Suppressor macrophage treated with lipopolysaccharide for 1 hour (primary cell): ENCODE data around the gene CCDC141.
"Not testable (repeated sequence)": the region's sequence is repeated elsewhere in the genome, so short reads cannot be mapped to it uniquely, and the experiment has no call there.

Source experiments
- DNase-seq, 3 donors: peaks; one replicate each; pipeline ENCODE4 v3.0.0-alpha.2; 2020 to 2022

CCDC141 gene

GRCh38 chr2:179037807-179038206, 12.1 kb downstream of the CCDC141 start:
- DNase-seq = no peak

- DNase-seq = peak in 1 of 3 donors; percentile 44
These were observed 13.5 kb downstream of the CCDC141 start for GRCh38 chr2:179036353-179036905.

- no peak for DNase-seq
These were observed 18.1 kb downstream of the CCDC141 start for GRCh38 chr2:179031731-179032408.

- peak; percentile 12 to 40 (median 26) for DNase-seq
These were observed 25.5 kb downstream of the CCDC141 start for GRCh38 chr2:179024445-179024844.

DNA sequence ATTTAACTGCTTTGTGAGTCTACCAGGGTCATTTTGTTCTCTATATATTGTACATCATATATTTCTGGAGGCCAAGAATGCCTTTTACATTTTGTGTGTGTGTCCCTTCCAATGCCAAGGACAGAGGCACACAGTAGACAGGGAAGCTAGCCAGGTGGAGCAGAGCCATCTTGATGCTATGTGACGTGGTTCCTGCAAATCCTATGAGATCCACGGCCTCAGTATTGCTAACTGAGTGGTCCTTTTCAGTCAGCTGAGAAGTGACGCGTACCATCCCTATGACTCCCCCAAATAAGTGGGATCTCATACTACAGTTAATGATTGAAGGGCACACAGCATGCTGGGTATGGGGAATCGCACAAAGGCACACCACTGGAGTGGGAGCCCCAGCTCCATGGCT, 27.3 kb downstream of the CCDC141 start:
- DNase-seq = no peak

DNA sequence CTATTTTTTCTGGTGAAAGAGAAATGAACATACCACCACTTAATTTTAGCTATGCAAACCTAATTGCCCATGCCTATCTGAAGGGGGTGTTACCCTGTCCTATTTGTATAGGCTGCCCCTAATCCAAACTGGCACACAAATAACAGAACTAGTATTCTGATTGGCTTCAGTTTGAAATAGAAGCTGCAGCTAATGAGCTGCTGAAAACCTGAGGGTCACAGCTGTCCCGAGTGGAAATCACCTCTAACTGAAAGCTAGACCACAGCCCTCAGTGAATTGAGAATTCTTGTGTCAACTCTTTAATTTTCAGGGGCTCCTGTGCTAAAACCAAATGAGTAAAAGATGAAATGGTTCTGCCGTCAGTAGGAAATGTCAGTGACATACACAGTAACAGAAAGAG, 28.7 kb downstream of the CCDC141 start:
- DNase-seq = no peak

GRCh38 chr2:179020156-179020750, 29.7 kb downstream of the CCDC141 start:
- DNase-seq = peak in 2 of 3 donors; percentile 28 to 32

- no peak for DNase-seq
These were observed 30.7 kb downstream of the CCDC141 start for GRCh38 chr2:179019260-179019659.

- DNase-seq = no peak
These were observed 32.1 kb downstream of the CCDC141 start for GRCh38 chr2:179017773-179018357.

GRCh38 chr2:179014189-179014588, 35.7 kb downstream of the CCDC141 start:
- DNase-seq = not testable (repeated sequence)

- no peak for DNase-seq
These were observed 44.0 kb downstream of the CCDC141 start for GRCh38 chr2:179005976-179006375.

- DNase-seq = no peak
These were observed 50.5 kb downstream of the CCDC141 start for GRCh38 chr2:178999476-178999875.

DNA sequence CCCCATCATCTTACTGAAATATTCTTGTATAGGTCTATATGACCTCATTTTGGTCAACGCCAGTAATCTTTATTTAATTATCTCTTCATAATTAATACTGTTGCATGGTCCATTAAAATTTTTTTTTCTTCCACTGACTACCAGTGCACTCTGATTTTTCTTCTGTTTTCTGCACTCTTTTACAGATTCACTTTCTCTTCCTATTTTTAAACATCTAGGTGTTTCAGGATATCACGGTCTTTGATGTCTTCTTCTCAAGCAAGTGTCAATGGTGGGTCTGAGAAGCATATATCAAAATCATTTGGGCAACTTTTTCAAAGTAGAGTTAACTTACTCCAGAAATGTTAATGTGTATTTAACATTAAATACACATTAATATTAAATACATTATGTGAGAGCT, 51.4 kb downstream of the CCDC141 start:
- DNase-seq = no peak

DNA sequence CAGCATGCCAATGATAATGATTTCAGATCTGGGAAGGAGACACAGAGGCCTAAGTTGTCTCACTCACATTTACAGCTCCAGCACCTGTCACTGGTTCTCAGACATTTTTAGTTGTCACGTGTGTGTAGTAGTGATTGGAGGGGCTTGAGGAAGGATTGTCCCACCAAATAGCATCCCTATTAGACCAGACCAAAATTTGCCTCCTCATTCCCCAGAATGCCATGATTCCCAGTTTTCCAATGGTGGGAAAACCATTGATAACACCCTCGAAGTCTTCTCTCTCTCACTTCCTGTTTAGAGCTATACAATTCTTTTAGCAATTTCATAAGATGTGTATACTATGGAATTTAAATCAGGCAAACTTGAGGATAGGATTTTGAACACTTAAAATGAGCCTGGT, 52.5 kb downstream of the CCDC141 start:
- DNase-seq = no peak

- no peak for DNase-seq
These were observed 52.9 kb downstream of the CCDC141 start for GRCh38 chr2:178997067-178997466.

DNA sequence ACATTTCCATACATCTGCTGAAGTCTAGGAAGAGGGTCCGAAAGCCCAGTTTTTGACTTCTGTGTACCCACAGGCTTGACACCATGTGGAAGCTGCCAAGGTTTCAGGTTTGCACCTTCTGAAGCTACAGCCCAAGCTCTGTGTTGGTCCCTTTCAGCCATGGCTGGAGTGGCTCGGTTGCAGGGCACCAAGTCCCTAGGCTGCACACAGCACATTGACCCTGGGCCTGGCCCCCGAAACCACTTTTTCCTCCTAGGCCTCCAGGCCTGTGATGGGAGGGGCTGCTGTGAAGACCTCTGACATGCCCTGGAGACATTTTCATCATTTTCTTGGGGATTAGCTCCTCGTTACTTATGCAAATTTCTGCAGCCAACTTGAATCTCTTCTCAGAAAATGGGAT, 55.7 kb downstream of the CCDC141 start:
- DNase-seq = no peak

DNA sequence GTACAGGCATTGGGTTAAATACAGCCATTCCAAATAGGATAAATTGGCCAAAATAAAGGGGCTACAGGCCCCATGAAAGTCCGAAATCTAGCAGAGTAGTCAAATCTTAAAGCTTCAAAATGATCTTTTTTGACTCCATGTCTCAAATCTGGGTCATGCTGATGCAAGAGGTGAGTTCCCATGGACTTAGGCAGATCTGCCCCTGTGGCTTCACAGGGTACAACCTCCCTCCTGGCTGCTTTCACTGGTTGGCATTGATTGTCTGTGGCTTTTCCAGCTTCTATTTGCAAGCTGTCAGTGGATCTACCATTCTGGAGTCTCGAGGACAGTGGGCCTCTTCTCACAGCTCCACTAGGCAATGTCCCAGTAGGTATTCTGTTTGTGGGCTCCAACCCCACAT, 56.1 kb downstream of the CCDC141 start:
- DNase-seq = no peak

DNA sequence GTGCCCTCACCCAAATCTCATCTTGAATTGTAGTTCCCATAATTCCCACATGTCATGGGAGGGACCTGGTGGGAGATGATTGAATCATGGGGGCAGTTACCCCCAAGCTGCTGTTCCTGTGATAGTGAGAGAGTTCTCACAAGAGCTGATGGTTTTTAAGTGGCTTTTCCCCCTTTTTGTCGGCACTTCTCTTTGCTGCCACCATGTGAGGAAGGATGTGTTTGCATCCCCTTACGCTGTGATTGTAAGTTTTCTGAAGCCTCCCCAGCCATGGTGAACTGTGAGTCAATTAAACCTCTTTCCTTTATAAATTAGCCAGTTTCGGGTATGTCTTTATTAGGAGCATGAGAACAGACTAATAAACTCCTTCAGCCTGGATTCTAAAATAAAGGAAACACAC, 57.2 kb downstream of the CCDC141 start:
- DNase-seq = not testable (repeated sequence)

GRCh38 chr2:178990533-178991241, 59.2 kb downstream of the CCDC141 start:
- no peak for DNase-seq

DNA sequence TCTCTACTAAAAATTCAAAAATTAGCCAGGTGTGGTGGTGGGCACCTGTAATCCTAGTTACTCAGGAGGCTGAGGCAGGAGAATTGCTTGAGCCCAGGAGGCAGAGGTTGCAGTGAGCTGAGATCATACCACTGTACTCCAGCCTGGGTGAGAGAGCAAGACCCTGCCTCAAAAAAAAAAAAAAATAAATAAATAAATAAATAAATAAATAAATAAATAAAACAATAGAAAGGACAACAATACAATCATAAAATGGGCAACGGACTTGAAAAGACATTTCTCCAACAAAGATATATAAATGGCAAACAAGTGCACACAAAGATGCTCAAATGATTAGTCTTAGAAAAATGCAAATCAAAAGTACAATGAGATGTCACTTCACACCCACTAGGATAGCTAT, 60.5 kb downstream of the CCDC141 start:
- not testable (repeated sequence) for DNase-seq

GRCh38 chr2:178982652-178983051, 67.3 kb downstream of the CCDC141 start:
- DNase-seq = not testable (repeated sequence)

DNA sequence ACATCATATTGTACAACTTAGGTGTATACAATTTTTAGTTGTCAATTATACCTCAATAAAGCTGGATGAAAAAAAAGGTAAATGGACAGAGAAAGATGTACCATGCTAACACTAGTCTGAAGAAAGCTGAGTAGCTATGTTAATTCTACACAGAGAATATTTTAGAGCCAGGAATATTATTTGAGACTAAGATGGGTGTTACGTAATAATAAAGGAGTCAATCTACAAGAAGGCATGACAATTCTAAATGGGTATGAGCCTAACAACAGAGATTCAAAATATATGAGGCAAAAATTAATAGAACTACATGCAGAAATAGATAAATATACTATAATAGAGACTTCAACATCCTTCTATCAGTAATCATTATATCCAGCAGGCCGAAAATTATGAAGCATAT, 69.1 kb downstream of the CCDC141 start:
- no peak for DNase-seq

GRCh38 chr2:178978667-178979066, 71.3 kb downstream of the CCDC141 start:
- no peak for DNase-seq
